ENCODE results near the gene DMXL2.

- TF ChIP-seq CTCF (conservative IDR thresholded peaks at IDR 0.05; ENCODE audit: low read depth in 2 of 2) (no peak), EZH2 (IDR thresholded peaks at IDR 0.05; ENCODE audit: low read depth, unreplicated experiment) (no peak), EZH2phosphoT487 (IDR thresholded peaks at IDR 0.05; ENCODE audit: unreplicated experiment) (no peak), POLR2AphosphoS5 (IDR thresholded peaks at IDR 0.05; ENCODE audit: low read depth) (no peak), ZNF114 (CRISPR knock-in tag; IDR thresholded peaks at IDR 0.05) (no peak)
Observed at GRCh38 chr15:51403946-51404695, 218.4 kb downstream of the DMXL2 start.
